Iris pigment epithelial cell (primary cell): ENCODE results near the gene VAMP1.
"Not testable (repeated sequence)": the region's sequence is repeated elsewhere in the genome, so short reads cannot be mapped to it uniquely, and the experiment has no call there.

ENCODE experiments used
- DNase-seq: peaks from one replicate; pipeline ENCODE4 v3.0.0-alpha.2; 2011; ENCODE audit warnings: low read depth

VAMP1 gene

GRCh38 chr12:6470375-6471163, at the start of gene VAMP1:
TSS of gene VAMP1 (minus strand) at chr12:6470677. CDS start at chr12:6470531, 146 bp downstream.
- peak; percentile 97 for DNase-seq

GRCh38 chr12:6520186-6520585, 49.7 kb upstream of the VAMP1 start:
- no peak for DNase-seq

GRCh38 chr12:6508087-6508486, 37.6 kb upstream of the VAMP1 start:
- no peak for DNase-seq

- peak; percentile 13 for DNase-seq
These were observed 36.9 kb upstream of the VAMP1 start for GRCh38 chr12:6507102-6507998.

GRCh38 chr12:6500466-6500865, 30.0 kb upstream of the VAMP1 start:
- DNase-seq = no peak

GRCh38 chr12:6497291-6497690, 26.8 kb upstream of the VAMP1 start:
- not testable (repeated sequence) for DNase-seq

GRCh38 chr12:6494968-6495367, 24.5 kb upstream of the VAMP1 start:
- DNase-seq = no peak

GRCh38 chr12:6494258-6494743, 23.8 kb upstream of the VAMP1 start:
- no peak for DNase-seq

- DNase-seq = peak; percentile 97
These were observed 23.2 kb upstream of the VAMP1 start, which contains the start of gene NCAPD2 for GRCh38 chr12:6493497-6494257. TSS of gene NCAPD2 (plus strand) at chr12:6494102. CDS start at chr12:6495099, 997 bp downstream.

GRCh38 chr12:6492838-6493496, 22.5 kb upstream of the VAMP1 start, which contains the start of gene MRPL51:
TSS of gene MRPL51 (minus strand) at chr12:6493262. CDS start at chr12:6493136, 126 bp downstream.
- peak; percentile 97 for DNase-seq

- DNase-seq = not testable (repeated sequence)
These were observed 20.2 kb upstream of the VAMP1 start for GRCh38 chr12:6490673-6491072.

GRCh38 chr12:6489449-6489848, 19.0 kb upstream of the VAMP1 start:
- peak; percentile 29 for DNase-seq

GRCh38 chr12:6488240-6488639, 17.8 kb upstream of the VAMP1 start:
- DNase-seq = no peak

- DNase-seq = no peak
These were observed 7.9 kb upstream of the VAMP1 start for GRCh38 chr12:6478416-6478815.

GRCh38 chr12:6477601-6478377, 7.3 kb upstream of the VAMP1 start:
- not testable (repeated sequence) for DNase-seq

- peak; percentile 84 for DNase-seq
These were observed 6.0 kb upstream of the VAMP1 start for GRCh38 chr12:6476489-6476888.

- not testable (repeated sequence) for DNase-seq
These were observed 4.9 kb upstream of the VAMP1 start for GRCh38 chr12:6475233-6475975.

GRCh38 chr12:6472491-6472890, 2.0 kb upstream of the VAMP1 start:
- no peak for DNase-seq

GRCh38 chr12:6471989-6472360, 1.5 kb upstream of the VAMP1 start:
- DNase-seq = peak; percentile 40
